Activated effector memory CD4-positive, alpha-beta T cell treated with Interleukin-2 at 50 U/mL for 16 hours (primary cell): Measurements from ENCODE around the gene SORCS1.

Source experiments
- DNase-seq: peaks from one replicate; pipeline ENCODE4 v3.0.0-alpha.2; 2020

Gene SORCS1

DNA sequence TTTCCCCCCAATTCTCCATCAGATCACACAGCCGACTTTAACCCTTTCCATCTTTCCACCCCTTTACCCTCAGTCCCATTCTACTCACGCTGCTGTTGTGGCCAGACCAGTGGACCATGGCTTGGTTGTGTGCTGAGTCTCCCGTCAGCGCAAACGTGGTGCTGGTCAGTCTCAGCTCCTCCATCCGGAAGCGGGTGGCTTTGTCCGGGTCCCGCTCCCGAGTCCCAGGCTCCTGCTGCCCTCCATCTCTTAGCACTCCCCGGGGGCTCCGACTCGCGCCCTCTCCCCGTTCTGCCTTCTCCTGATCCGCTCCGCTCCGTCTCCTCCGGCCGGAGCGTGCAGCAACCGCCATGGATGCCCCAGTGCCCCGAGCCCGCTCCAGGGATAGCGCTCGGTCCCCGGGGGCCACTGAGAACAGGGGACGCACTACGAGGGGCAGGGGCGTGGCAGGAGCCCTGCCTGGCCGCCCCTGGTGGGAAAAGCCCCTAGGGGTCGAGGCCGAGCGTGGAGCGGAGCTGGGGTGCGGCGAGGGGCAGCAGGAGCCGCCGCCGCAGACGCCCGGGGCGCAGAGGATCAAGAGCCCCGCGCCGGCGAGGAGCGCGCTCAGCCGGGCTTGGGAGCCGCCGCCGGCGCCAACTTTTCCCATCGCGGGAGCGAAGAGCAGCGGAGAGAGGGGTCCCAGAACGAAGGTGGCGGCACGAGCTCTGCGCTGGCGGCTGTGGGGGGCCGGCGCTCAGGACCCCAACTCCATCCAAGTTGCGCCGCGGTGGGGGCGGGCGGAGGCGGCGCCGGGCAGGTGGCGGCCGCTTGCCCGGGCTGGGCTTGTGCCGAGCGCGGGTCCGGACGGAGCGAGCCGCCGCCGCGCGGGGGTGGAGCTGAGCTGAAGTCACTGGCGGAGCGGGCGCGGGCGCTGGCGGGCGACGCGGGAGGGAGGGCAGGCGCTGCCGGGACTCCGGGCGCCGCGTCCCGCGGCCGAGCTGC lies at the start of gene SORCS1:
Gene SORCS1 (minus strand): TSS at position 826 of the 981 bp plus-strand sequence.
- no peak for DNase-seq

DNA sequence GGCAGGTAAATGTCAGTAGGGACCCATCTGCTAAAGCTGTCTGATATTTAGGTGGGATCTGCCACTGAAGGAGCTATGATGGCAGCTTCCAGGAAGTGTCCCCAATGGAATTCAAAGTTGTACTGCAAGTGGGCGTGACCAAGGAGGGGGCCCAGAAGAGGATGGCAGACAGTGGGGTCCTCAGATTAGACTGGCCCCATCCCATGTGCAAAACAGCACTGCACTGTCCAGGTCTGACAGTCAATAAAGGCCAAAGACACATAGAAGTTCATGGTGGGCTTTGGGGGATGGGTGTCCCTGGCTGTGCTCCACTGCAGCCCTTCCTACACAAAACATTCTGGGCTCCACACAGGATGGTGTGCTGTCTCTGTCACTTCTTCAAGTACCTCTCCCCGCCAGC lies 49.8 kb upstream of the SORCS1 start:
- DNase-seq: no peak

- no peak for DNase-seq
Observed at GRCh38 chr10:107213861-107214260, 49.4 kb upstream of the SORCS1 start.

GRCh38 chr10:107206833-107207232 lies 42.3 kb upstream of the SORCS1 start:
- DNase-seq: no peak

- DNase-seq: no peak
Observed at GRCh38 chr10:107169516-107169915, 5.0 kb upstream of the SORCS1 start.

- no peak for DNase-seq
Observed at GRCh38 chr10:107168738-107169137, 4.2 kb upstream of the SORCS1 start.

GRCh38 chr10:107166403-107166802 lies 1.9 kb upstream of the SORCS1 start:
- no peak for DNase-seq

DNA sequence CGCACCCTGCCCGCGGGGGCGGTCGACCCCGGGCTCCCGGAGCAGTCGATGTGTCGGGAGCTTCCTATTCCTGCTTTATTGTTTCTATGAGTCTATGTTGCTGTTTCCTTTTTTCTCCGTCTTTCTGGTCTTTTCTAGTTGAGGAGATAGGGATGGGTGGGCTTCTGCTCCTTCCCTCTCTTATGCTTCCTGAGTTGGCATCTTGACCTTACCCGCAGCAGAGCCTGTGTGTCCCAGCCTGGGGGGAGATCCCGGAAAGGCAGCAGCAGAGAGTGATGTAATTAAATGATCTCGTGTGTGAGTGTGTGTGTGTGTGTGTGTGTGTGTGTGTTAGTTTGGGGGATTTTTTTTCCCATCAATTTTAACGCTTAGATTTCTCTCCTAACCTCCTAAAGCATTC lies 486 bp upstream of the SORCS1 start:
- DNase-seq: no peak

- DNase-seq: no peak
Observed at GRCh38 chr10:107163076-107163855, 1.2 kb downstream of the SORCS1 start.

- no peak for DNase-seq
Observed at GRCh38 chr10:107160866-107161265, 3.6 kb downstream of the SORCS1 start.

- no peak for DNase-seq
Observed at GRCh38 chr10:107159871-107160270, 4.6 kb downstream of the SORCS1 start.

GRCh38 chr10:107157071-107157470 lies 7.4 kb downstream of the SORCS1 start:
- no peak for DNase-seq

DNA sequence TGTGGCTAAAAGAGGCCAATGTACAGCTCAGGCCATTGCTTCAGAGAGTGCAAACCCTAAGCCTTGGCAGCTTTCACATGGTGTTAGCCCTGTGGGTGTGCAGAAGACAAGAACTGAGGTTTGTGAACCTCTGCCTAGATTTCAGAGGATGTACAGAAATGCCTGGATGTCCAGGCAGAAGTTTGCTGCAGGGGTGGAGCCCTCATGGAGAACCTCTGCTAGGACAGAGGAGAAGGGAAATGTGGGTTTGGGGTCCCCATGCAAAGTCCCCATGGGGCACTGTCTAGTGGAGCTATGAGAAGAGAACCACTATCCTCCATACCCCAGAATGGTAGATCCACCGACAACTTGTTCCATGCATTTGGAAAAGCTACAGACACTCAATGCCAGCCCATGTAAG lies 12.4 kb downstream of the SORCS1 start:
- DNase-seq: no peak

DNA sequence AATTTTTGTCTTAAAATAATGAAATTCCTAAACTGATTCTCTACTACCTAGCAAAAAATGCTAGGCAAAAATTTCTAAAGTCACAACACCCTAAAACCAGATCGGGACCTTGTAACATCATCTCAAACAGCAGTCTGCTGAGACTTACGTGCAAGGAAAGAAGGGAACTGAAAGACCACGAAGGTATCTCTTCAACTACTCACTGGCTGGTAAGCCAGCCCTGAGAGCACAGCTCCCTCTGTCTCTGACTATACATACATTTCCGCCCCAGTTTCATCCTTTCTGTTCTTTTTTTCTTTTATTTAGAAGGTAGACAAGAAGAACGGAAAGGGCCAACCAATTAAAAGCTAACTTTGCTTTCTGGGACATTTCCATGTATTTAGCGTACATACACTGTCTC lies 15.6 kb downstream of the SORCS1 start:
- DNase-seq: no peak

- no peak for DNase-seq
Observed at GRCh38 chr10:107144490-107144889, 20.0 kb downstream of the SORCS1 start.

- no peak for DNase-seq
Observed at GRCh38 chr10:107141524-107142061, 22.9 kb downstream of the SORCS1 start.

- DNase-seq: no peak
Observed at GRCh38 chr10:107139237-107139636, 25.3 kb downstream of the SORCS1 start.

- no peak for DNase-seq
Observed at GRCh38 chr10:107133656-107134055, 30.9 kb downstream of the SORCS1 start.

- no peak for DNase-seq
Observed at GRCh38 chr10:107129000-107129399, 35.5 kb downstream of the SORCS1 start.

GRCh38 chr10:107126512-107127065 lies 37.9 kb downstream of the SORCS1 start:
- DNase-seq: no peak

GRCh38 chr10:107122703-107123102 lies 41.8 kb downstream of the SORCS1 start:
- no peak for DNase-seq

DNA sequence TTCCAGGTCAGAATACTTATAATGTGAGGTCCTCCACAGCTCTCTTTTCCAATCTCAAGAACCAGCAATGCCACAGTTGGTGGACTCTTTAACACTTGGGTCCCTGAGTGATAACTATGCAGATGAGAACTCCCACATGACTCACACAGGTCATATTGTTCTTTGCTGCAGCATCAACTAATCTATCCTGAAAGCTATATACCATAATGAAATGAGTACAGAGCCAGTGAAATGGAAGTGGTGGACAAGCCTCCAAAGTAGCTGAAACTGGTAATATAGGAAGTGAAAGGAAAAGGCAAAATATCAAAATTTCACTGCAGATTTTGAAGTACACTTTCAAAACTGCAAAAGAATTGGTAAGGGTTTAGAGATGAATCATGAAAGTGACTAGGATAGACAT lies 45.6 kb downstream of the SORCS1 start:
- no peak for DNase-seq

DNA sequence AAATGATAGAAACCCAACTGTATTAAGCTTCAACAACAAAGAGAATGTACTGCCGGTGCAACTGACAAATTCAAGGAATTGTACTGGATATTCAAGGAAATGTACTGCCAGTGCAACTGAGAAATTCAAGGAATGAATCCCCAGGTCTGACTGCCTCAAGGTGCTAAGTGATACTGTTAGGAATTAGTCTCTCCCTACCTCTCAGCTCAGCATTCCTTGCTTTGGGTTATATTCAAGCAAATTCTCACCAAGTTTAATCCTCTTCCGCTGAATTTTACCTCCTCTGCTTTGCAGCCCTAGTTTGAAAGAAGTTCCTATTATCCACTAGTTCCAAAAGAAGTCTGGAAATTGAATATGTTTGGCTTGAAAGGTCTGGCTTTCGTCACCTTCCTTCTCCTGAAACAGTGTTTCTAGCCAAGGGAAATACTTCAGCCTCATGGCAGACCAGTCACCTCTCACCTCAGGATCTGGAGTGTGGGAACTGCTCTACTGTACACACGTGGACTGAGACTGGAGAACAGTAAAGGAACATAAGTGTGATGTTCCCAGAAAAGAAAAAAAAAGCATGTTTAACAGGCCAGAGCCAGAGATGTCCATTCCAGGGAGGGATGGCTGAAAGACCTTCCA lies 60.4 kb downstream of the SORCS1 start:
- no peak for DNase-seq
